Coronary artery (tissue), 2 donors: Measurements from ENCODE around the gene KCTD19.
A peak's percentile ranks its signal among the peaks of the same experiment; 100 is the strongest.

Experiments used
- DNase-seq: peaks from one replicate; pipeline ENCODE4 v3.0.0-alpha.2; 2017; ENCODE audit warnings: low spot score
- H3K27ac ChIP-seq, 2 donors: fragments of 200-600 bp; sonication (generic); one replicate each; pipeline ENCODE4 v1.5.1; 2016 to 2019
- H3K4me3 ChIP-seq: fragments of 200-600 bp; sonication (generic); 2 replicates; pipeline ENCODE4 v1.5.1; 2016; ENCODE audit warnings: mild to moderate bottlenecking, moderate library complexity
- TF ChIP-seq, protein P1 (sequence below): fragments of 200-600 bp; sonication (generic); IDR thresholded peaks from one replicate; pipeline ENCODE4 v1.5.1; 2019; ENCODE audit warnings: antibody characterized with exemption

KCTD19 gene

DNA sequence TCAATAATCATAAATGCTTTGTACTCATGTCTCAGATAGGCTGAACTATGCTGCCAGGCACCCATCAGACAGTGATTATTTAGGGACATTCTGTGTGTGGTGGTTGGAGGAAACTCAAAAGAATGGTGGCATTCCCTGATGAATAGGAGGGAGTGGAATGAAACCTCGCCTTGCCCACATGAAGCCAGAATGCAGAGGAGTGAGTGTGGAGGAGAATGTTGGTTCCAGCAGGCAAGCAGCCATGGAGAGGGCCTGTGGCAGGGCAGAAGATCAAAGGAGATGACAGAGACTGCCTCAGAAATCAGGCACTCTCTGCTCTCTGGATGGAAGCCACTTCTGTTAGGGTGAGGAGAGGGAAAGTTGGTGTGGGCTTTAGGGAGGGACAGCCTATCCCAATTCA, 22.5 kb downstream of the KCTD19 start:
- no peak overlapping the region for H3K4me3 ChIP-seq
- H3K27ac ChIP-seq, result no peak overlapping the region
- no peak for DNase-seq
- TF ChIP-seq, protein P1, sequence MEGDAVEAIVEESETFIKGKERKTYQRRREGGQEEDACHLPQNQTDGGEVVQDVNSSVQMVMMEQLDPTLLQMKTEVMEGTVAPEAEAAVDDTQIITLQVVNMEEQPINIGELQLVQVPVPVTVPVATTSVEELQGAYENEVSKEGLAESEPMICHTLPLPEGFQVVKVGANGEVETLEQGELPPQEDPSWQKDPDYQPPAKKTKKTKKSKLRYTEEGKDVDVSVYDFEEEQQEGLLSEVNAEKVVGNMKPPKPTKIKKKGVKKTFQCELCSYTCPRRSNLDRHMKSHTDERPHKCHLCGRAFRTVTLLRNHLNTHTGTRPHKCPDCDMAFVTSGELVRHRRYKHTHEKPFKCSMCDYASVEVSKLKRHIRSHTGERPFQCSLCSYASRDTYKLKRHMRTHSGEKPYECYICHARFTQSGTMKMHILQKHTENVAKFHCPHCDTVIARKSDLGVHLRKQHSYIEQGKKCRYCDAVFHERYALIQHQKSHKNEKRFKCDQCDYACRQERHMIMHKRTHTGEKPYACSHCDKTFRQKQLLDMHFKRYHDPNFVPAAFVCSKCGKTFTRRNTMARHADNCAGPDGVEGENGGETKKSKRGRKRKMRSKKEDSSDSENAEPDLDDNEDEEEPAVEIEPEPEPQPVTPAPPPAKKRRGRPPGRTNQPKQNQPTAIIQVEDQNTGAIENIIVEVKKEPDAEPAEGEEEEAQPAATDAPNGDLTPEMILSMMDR, result no peak

DNA sequence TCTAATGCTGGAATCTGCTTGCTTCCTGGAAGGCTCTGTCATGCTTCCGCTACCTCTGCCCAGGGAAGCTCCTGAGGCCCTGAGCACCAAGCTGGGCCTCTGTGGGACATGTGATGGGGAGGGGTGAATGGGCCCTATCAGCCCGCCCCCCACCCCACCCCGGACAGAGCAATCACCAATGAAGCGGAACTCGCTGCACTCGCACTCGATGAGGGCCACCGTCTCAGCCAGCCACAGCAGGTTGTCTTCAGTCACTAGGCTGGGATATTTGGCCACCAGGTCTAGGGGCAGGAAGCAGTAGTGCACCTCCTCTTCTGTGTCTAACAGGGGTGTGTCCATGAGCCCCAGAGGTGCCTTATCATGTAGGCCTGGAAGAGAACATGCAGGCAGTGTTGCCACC, 23.6 kb downstream of the KCTD19 start:
- TF ChIP-seq, protein P1, result no peak
- no peak overlapping the region for H3K27ac ChIP-seq
- no peak for DNase-seq
- no peak overlapping the region for H3K4me3 ChIP-seq

DNA sequence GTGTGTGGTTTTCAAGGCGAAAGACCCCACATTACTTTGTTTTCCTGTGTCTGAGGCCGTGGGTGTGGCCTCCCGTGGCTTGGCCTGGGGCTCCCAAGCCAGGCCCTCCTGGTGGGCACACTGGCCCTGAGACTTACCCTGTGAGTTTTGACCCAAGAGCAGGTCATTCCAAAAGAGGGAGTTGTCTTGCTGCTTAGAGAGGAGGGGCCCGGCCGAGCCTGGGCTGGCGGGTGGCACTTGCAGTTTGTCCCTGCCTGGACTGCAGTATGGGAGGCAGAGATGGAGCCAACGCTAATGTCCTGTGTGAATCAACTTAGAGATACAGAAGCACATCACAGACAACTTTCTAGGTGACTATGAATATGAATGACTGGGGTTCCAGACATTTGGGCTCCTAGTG, 24.5 kb downstream of the KCTD19 start:
- no peak for DNase-seq
- Histone ChIP-seq H3K4me3 (no peak overlapping the region), H3K27ac (peak overlapping the region in 1 of 2 donors; percentile 68)
- TF ChIP-seq, protein P1, result no peak

DNA sequence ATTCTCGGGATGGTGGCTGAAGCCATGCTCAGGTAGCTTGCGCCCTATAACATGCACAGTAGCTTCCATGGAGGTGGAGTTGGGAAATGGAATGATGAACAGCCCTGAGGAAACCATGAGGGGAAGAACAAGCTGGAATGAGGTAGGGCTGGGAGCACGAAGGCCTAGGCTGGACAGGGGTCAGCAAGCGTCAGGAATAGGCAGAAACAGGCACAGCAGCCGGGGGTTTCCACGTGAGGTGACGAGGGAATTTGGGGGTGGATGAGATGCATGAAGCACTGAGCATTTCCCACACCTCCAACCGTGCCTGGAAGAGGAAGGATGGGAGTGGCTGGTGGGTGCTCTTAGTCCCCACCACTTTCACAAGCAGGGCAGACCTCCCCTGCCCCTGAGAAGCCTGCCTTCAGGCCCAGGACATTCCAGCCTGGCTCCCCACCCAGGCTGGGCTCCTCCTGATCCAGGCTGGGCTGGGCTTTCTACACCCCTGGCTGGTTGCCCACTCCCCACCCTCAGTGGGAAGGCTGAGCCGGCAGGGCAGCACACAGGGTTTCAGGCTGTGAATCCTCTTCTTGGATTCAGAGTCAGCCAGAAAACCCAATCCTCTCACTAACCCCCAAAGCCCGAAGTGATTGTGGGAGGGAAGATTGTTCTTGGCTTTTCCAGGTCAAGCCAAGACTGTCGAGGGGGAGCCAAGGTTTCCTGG, 25.3 kb downstream of the KCTD19 start:
- no peak overlapping the region for H3K4me3 ChIP-seq
- DNase-seq, result no peak
- H3K27ac ChIP-seq, result peak overlapping the region in 1 of 2 donors; percentile 68
- TF ChIP-seq, protein P1, result no peak

DNA sequence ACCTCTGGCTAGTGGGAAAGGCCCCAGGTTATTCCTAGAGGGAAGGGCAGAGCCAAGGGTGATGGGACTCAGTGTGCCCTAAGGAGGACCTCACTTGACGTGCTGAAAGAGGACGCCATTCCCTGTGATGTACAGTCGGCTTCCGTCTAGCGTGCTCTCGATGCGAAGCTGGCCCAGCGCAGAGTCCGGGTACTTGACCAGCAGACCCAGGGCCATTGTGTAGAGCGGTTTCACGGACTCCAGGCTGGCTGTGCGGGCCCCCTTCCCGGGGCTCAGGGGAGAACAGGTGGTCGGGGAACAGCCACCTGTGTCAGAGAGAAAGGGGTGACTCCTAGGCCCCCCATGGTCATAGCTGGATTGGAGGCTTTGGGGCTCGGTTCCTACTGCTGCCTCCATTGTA, 27.3 kb downstream of the KCTD19 start:
- Histone ChIP-seq H3K27ac (no peak overlapping the region), H3K4me3 (no peak overlapping the region)
- TF ChIP-seq, protein P1, result no peak
- DNase-seq, result no peak

DNA sequence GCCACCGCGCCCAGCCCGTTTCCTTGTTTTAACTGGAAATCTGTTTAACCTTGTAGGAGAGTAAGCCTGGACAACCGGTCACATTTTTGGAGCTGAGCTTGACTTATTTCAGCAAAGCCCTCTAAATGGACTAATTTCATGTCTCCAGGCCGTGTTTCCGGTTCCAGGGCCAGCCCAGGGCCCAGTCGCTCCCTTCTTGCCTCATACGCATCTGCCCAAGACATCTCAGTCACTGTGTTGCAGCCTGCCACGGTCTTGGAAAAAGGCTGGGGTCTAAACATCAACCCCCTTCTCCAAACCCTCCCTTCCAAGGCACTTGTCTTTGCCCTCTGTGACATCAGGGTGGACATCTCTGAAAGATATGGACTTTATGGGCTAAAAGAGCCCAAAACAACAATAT, 28.3 kb downstream of the KCTD19 start:
- H3K4me3 ChIP-seq, result no peak overlapping the region
- H3K27ac ChIP-seq, result no peak overlapping the region
- no peak for DNase-seq
- TF ChIP-seq, protein P1, result no peak

DNA sequence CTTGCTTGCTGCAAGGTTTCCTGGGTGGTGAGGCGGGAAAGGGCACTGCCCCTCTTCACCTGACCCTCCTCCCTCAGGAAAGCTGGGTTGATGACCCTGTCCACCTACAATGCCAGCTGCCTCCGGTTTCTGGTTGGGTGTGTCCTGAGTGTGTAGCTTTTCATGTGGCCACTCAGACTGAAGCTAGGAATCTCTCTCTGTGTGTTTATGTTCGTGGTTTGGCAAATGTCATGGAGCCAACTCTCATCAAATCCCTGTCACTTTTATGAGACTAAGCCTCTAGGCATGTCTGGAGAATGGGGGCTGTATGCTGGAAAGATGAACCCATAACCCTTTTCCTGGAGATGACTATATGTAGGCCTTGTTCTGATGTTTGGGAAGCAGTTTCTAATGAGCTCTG, 30.1 kb downstream of the KCTD19 start:
- no peak overlapping the region for H3K4me3 ChIP-seq
- TF ChIP-seq, protein P1, result no peak
- no peak overlapping the region for H3K27ac ChIP-seq
- no peak for DNase-seq
